NT2/D1 (cell line): Measurements from ENCODE around the gene TBX4.

Source experiments
- SUZ12 ChIP-seq: IDR thresholded peaks from 2 replicates; pipeline ENCODE4 v1.6.1; 2011; ENCODE audit not compliant: insufficient read length, insufficient read depth; ENCODE audit errors: extremely low read depth
- YY1 ChIP-seq: IDR thresholded peaks from 2 replicates; pipeline ENCODE4 v1.6.1; 2011; ENCODE audit not compliant: insufficient read length, insufficient read depth
- ZNF274 ChIP-seq: IDR thresholded peaks from 2 replicates; pipeline ENCODE4 v1.6.1; 2011; ENCODE audit warnings: mild to moderate bottlenecking, low read depth, low read length

- TF ChIP-seq ZNF274 (no peak), YY1 (no peak), SUZ12 (no peak)
Measured at GRCh38 chr17:61504697-61505096, 52.5 kb downstream of the TBX4 start.
